IMR-90 (cell line): Measurements from ENCODE around the gene IL22RA2. TPM values are rescaled to one million over a fixed set of nuclear protein-coding genes. Genes with fewer than 3 reads are reported as not detected.

ENCODE experiments used
- ATAC-seq: fragments of 200-7000 bp; cut with Tn5 transposase; 2 replicates; pipeline ENCODE4 v1.9.1; 2020; ENCODE audit warnings: low read depth, mild to moderate bottlenecking, moderate library complexity
- BruUV-seq: library from RNA; stranded (reverse); fragments of 400-500 nt; replicated peaks from 2 replicates; lab custom pipeline; 2021; lab: Mats Ljungman, UMichigan
- CTCF ChIA-PET: fragments of 300-600 bp; formaldehyde crosslinking; extraction: SDS; loops from one replicate; lab custom pipeline; 2021; ENCODE audit warnings: antibody characterized with exemption; lab: Yijun Ruan, JAX
- POLR2A ChIA-PET: fragments of 300-600 bp; sonication (Branson Sonifier 250); formaldehyde crosslinking; loops from one replicate; lab custom pipeline; 2022; ENCODE audit warnings: antibody characterized with exemption; ENCODE audit not compliant: unreplicated experiment; lab: Charles Lee
- DNase-seq: peaks from one replicate; pipeline ENCODE4 v3.0.0; 2013
- H2AFZ ChIP-seq: replicated peaks from 2 replicates; pipeline ENCODE3; 2013; ENCODE audit warnings: low read length, mild to moderate bottlenecking; ENCODE audit not compliant: poor library complexity
- H2AK5ac ChIP-seq: 2 replicates; pipeline ENCODE4 v1.6.1; 2013; ENCODE audit warnings: low read depth, low read length, inconsistent platforms
- H2AK9ac ChIP-seq: replicated peaks from 2 replicates; pipeline ENCODE3; 2013; ENCODE audit warnings: mild to moderate bottlenecking, low read depth, low read length, moderate library complexity; ENCODE audit not compliant: poor library complexity
- H2BK120ac ChIP-seq: 2 replicates; pipeline ENCODE4 v1.6.1; 2013; ENCODE audit warnings: low read depth, low read length, inconsistent platforms
- H2BK15ac ChIP-seq: 3 replicates; pipeline ENCODE4 v1.6.1; 2013; ENCODE audit warnings: low read depth, low read length, inconsistent platforms
- H2BK20ac ChIP-seq: 2 replicates; pipeline ENCODE4 v1.6.1; 2013; ENCODE audit warnings: low read depth, mild to moderate bottlenecking, inconsistent platforms, low read length, moderate library complexity
- H2BK5ac ChIP-seq: 2 replicates; pipeline ENCODE4 v1.6.1; 2013; ENCODE audit warnings: mild to moderate bottlenecking, low read depth, low read length, inconsistent platforms; ENCODE audit not compliant: poor library complexity, severe bottlenecking
- H3K14ac ChIP-seq: replicated peaks from 2 replicates; pipeline ENCODE4 v1.6.1; 2013; ENCODE audit warnings: low read depth, low read length, inconsistent platforms
- H3K18ac ChIP-seq: 2 replicates; pipeline ENCODE4 v1.6.1; 2013; ENCODE audit warnings: low read depth, low read length, control low read depth
- H3K23ac ChIP-seq: 2 replicates; pipeline ENCODE4 v1.6.1; 2013; ENCODE audit warnings: low read depth, low read length, inconsistent platforms
- H3K27ac ChIP-seq: 2 replicates; pipeline ENCODE4 v1.5.1; 2013; ENCODE audit warnings: mild to moderate bottlenecking, control low read depth, low read length; ENCODE audit not compliant: insufficient read depth
- H3K27me3 ChIP-seq: 2 replicates; pipeline ENCODE4 v1.6.1; 2013; ENCODE audit warnings: low read length; ENCODE audit not compliant: control insufficient read depth, insufficient read depth
- H3K36me3 ChIP-seq: 2 replicates; pipeline ENCODE4 v1.6.1; 2013; ENCODE audit warnings: low read length, mixed read lengths; ENCODE audit not compliant: control insufficient read depth, insufficient read depth
- H3K4ac ChIP-seq: 2 replicates; pipeline ENCODE4 v1.6.1; 2013; ENCODE audit warnings: low read depth, low read length, inconsistent platforms
- H3K4me1 ChIP-seq: 2 replicates; pipeline ENCODE4 v1.6.1; 2013; ENCODE audit warnings: low read length, mixed read lengths; ENCODE audit not compliant: control insufficient read depth, insufficient read depth
- H3K4me2 ChIP-seq: 2 replicates; pipeline ENCODE4 v1.6.1; 2013; ENCODE audit warnings: low read depth, mild to moderate bottlenecking, control low read depth, low read length, moderate library complexity
- H3K4me3 ChIP-seq: 2 replicates; pipeline ENCODE4 v1.5.1; 2013; ENCODE audit warnings: low read depth, mild to moderate bottlenecking, control low read depth, low read length, moderate library complexity; ENCODE audit not compliant: insufficient read depth
- H3K56ac ChIP-seq: 2 replicates; pipeline ENCODE4 v1.6.1; 2013; ENCODE audit warnings: low read length, inconsistent platforms; ENCODE audit not compliant: insufficient read depth; ENCODE audit errors: extremely low read depth
- H3K79me1 ChIP-seq, 2 experiments: 2 replicates each; pipeline ENCODE4 v1.6.1; 2013; ENCODE audit warnings: low read length in 2 of 2, inconsistent platforms in 1 of 2, low read depth in 1 of 2
- H3K9ac ChIP-seq: 2 replicates; pipeline ENCODE4 v1.6.1; 2013; ENCODE audit warnings: low read depth, low read length, control low read depth
- H3K9me1 ChIP-seq: 2 replicates; pipeline ENCODE4 v1.6.1; 2013; ENCODE audit warnings: low read length, inconsistent platforms; ENCODE audit not compliant: insufficient read depth
- H3K9me3 ChIP-seq: 2 replicates; pipeline ENCODE4 v1.6.1; 2013; ENCODE audit warnings: low read length; ENCODE audit not compliant: control insufficient read depth, insufficient read depth
- H4K20me1 ChIP-seq: 2 replicates; pipeline ENCODE4 v1.6.1; 2013; ENCODE audit warnings: low read length, inconsistent platforms; ENCODE audit not compliant: insufficient read depth
- H4K5ac ChIP-seq: 2 replicates; pipeline ENCODE4 v1.6.1; 2013; ENCODE audit warnings: mild to moderate bottlenecking, low read depth, low read length, control low read depth
- H4K8ac ChIP-seq, 2 experiments: 2 replicates each; pipeline ENCODE4 v1.6.1; 2013; ENCODE audit warnings: low read depth in 2 of 2, low read length in 2 of 2, control low read depth in 1 of 2, inconsistent platforms in 1 of 2
- H4K91ac ChIP-seq: 2 replicates; pipeline ENCODE4 v1.6.1; 2013; ENCODE audit warnings: low read depth, low read length, inconsistent platforms; ENCODE audit not compliant: insufficient read depth
- BHLHE40 ChIP-seq: fragments of 150-350 bp; IDR thresholded peaks from 2 replicates; pipeline ENCODE4 v1.6.1; 2016; ENCODE audit warnings: mild to moderate bottlenecking, low read depth, low read length
- CEBPB ChIP-seq: IDR thresholded peaks from 2 replicates; pipeline ENCODE4 v1.6.1; 2012; ENCODE audit warnings: low read depth, low read length, improper control_type of control experiment
- CHD1 ChIP-seq: IDR thresholded peaks from 2 replicates; pipeline ENCODE4 v1.6.1; 2012; ENCODE audit warnings: low read depth, low read length, improper control_type of control experiment
- FOS ChIP-seq: fragments of 150-350 bp; IDR thresholded peaks from 2 replicates; pipeline ENCODE4 v1.6.1; 2016; ENCODE audit warnings: low read depth, low read length
- MAFK ChIP-seq: IDR thresholded peaks from 2 replicates; pipeline ENCODE4 v1.6.1; 2012; ENCODE audit warnings: low read depth, low read length, improper control_type of control experiment
- MAZ ChIP-seq: IDR thresholded peaks from 2 replicates; pipeline ENCODE4 v1.6.1; 2012; ENCODE audit warnings: low read depth, mild to moderate bottlenecking, low read length, improper control_type of control experiment, moderate library complexity, borderline replicate concordance
- NFE2L2 ChIP-seq: fragments of 150-350 bp; IDR thresholded peaks from 2 replicates; pipeline ENCODE4 v1.6.1; 2016; ENCODE audit warnings: low read depth, mild to moderate bottlenecking, low read length
- POLR2A ChIP-seq: IDR thresholded peaks from 2 replicates; pipeline ENCODE4 v1.6.1; 2012; ENCODE audit warnings: mild to moderate bottlenecking, low read depth, low read length
- RAD21 ChIP-seq: IDR thresholded peaks from 2 replicates; pipeline ENCODE4 v1.6.1; 2012; ENCODE audit warnings: low read length, improper control_type of control experiment
- RCOR1 ChIP-seq: IDR thresholded peaks from 2 replicates; pipeline ENCODE4 v1.6.1; 2012; ENCODE audit warnings: mild to moderate bottlenecking, low read length, improper control_type of control experiment; ENCODE audit not compliant: insufficient replicate concordance
- RFX5 ChIP-seq: IDR thresholded peaks from 2 replicates; pipeline ENCODE4 v1.8.0; 2012; ENCODE audit warnings: low read depth, mild to moderate bottlenecking, low read length, moderate library complexity
- WGBS, 2 experiments: methylation state at CpG; one replicate each; pipeline versions ENCODE4 v1.1.5 to v1.1.7; 2013; ENCODE audit warnings: missing lambda C conversion rate in 2 of 2; ENCODE audit not compliant: insufficient read length in 1 of 2; ENCODE audit errors: extremely low coverage in 2 of 2; 5-methylcytosine and 5-hydroxymethylcytosine counted together
- dilution Hi-C: fragments of 300-500 bp; cut with HindIII; formaldehyde crosslinking; loops from one replicate; pipeline ENCODE4 v1.14.3; 2018; ENCODE audit warnings: low sequenced_read_pairs; ENCODE audit not compliant: unreplicated experiment
- in situ Hi-C: fragments of 300-500 bp; cut with MboI; formaldehyde crosslinking; loops from 3 replicates; pipeline ENCODE4 v1.14.3; 2019; ENCODE audit warnings: low sequenced_read_pairs, inconsistent platforms, mixed read lengths
- intact Hi-C: fragments of 100-400 bp; cut with micrococcal nuclease; formaldehyde crosslinking; loops from 2 replicates; pipeline ENCODE4 v1.10.0; 2022
- polyA plus RNA-seq, 3 experiments: library from polyadenylated mRNA; depleted of rRNA; stranded (reverse); fragments of >200 nt; gene quantifications; 2 replicates each; pipeline ENCODE4 v1.2.3, GENCODE V29; 2012; ENCODE audit warnings: low replicate concordance in 1 of 3
- total RNA-seq: library from RNA; depleted of rRNA; stranded (reverse); fragments of >200 nt; gene quantifications from 2 replicates; pipeline ENCODE4 v1.2.3, GENCODE V29; 2012
- TF ChIP-seq, protein P1 (sequence below): fragments of 150-350 bp; IDR thresholded peaks from 2 replicates; pipeline ENCODE4 v1.6.1; 2016; ENCODE audit warnings: low read depth, mild to moderate bottlenecking, low read length, moderate library complexity, borderline replicate concordance
- TF ChIP-seq, protein P2 (sequence below): conservative IDR thresholded peaks from 2 replicates; pipeline ENCODE4 v1.5.1; 2012; ENCODE audit warnings: mild to moderate bottlenecking, low read depth, low read length, improper control_type of control experiment
- TF ChIP-seq, protein P3 (sequence below): fragments of 150-350 bp; IDR thresholded peaks from 2 replicates; pipeline ENCODE4 v1.6.1; 2017; ENCODE audit warnings: mild to moderate bottlenecking, antibody characterized with exemption, low read length, low read depth

IL22RA2 gene
- total and polyA plus RNA-seq, 2 of the 4 experiments (the other 2 are of a cell fraction): not detected

DNA sequence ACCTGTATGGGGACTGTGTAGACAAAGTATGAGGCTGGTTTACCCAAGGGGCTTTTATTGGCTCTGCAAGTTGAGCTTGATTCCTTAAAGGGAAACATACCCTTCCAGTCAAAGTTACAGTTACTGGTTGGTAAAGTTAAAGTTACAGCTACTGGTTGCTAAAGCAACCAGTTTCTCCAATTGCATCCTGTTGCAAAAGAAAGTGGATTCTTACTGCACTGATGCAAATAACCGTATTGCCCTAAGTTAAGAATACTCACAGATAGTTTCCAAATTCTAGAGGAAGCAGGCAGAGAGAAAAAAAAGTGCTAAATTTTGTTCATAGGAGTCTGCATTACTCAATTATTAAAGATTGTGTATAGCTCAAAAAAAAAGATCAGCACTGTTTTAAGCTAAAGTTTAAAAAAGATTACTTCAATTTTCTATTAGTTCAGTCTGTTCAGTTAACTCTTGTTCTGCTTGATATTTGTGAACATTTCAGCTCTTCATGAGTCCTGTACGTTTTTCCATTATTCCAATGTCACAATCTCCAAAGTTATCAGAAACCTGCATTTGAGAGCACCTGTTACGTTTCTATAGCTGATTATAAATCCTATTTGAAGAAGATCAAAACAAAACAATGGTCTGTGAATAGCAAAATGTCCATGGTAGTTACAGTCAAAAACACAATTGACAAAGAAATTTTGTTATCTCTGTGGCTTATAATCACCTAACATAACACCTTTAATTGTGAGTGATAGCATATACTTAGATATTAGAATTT lies 8.6 kb upstream of the IL22RA2 start:
- BruUV-seq: no TSS peak
- H3K18ac ChIP-seq: no peak overlapping the region
- H3K27ac ChIP-seq: no peak overlapping the region
- no peak overlapping the region for H4K5ac ChIP-seq
- H3K4me2 ChIP-seq: no peak overlapping the region
- H3K9me1 ChIP-seq: no peaks in the 10 kb centered on the region
- no peak overlapping the region for H3K4me3 ChIP-seq
- no peak for ATAC-seq
- no peak overlapping the region for H3K4ac ChIP-seq
- in situ Hi-C loops: no loop called here
- H3K4me1 ChIP-seq: no peaks in the 10 kb centered on the region
- dilution Hi-C loops: no loop called here
- peaks cover 21% of the 10 kb centered on the region for H3K9me3 ChIP-seq
- no peak overlapping the region for H2AK5ac ChIP-seq
- WGBS, 2 experiments: no CpG with 5 or more reads among the region's 3 CpGs
- H3K79me1 ChIP-seq: no peaks in the 10 kb centered on the region
- H3K23ac ChIP-seq: no peak overlapping the region
- H2AK9ac ChIP-seq: no peak overlapping the region
- no peak overlapping the region for H2AFZ ChIP-seq
- no peak overlapping the region for H3K9ac ChIP-seq
- no peak for DNase-seq
- H3K14ac ChIP-seq: no peak overlapping the region
- H2BK15ac ChIP-seq: no peak overlapping the region
- no peak for TF ChIP-seq RCOR1
- TF ChIP-seq NFE2L2: no peak
- TF ChIP-seq CHD1: no peak
- no peak for TF ChIP-seq RAD21
- TF ChIP-seq MAZ: no peak
- no peak for TF ChIP-seq MAFK
- no peak for TF ChIP-seq RFX5
- TF ChIP-seq FOS: no peak
- TF ChIP-seq, protein P1, sequence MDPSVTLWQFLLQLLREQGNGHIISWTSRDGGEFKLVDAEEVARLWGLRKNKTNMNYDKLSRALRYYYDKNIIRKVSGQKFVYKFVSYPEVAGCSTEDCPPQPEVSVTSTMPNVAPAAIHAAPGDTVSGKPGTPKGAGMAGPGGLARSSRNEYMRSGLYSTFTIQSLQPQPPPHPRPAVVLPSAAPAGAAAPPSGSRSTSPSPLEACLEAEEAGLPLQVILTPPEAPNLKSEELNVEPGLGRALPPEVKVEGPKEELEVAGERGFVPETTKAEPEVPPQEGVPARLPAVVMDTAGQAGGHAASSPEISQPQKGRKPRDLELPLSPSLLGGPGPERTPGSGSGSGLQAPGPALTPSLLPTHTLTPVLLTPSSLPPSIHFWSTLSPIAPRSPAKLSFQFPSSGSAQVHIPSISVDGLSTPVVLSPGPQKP: no peak
- TF ChIP-seq, protein P2, sequence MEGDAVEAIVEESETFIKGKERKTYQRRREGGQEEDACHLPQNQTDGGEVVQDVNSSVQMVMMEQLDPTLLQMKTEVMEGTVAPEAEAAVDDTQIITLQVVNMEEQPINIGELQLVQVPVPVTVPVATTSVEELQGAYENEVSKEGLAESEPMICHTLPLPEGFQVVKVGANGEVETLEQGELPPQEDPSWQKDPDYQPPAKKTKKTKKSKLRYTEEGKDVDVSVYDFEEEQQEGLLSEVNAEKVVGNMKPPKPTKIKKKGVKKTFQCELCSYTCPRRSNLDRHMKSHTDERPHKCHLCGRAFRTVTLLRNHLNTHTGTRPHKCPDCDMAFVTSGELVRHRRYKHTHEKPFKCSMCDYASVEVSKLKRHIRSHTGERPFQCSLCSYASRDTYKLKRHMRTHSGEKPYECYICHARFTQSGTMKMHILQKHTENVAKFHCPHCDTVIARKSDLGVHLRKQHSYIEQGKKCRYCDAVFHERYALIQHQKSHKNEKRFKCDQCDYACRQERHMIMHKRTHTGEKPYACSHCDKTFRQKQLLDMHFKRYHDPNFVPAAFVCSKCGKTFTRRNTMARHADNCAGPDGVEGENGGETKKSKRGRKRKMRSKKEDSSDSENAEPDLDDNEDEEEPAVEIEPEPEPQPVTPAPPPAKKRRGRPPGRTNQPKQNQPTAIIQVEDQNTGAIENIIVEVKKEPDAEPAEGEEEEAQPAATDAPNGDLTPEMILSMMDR: no peak
- TF ChIP-seq CEBPB: no peak
- TF ChIP-seq, protein P3, sequence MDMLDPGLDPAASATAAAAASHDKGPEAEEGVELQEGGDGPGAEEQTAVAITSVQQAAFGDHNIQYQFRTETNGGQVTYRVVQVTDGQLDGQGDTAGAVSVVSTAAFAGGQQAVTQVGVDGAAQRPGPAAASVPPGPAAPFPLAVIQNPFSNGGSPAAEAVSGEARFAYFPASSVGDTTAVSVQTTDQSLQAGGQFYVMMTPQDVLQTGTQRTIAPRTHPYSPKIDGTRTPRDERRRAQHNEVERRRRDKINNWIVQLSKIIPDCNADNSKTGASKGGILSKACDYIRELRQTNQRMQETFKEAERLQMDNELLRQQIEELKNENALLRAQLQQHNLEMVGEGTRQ: no peak
- no peak for TF ChIP-seq POLR2A
- no peak for TF ChIP-seq BHLHE40
- CTCF ChIA-PET: no interaction called here
- H4K8ac ChIP-seq: no peak overlapping the region
- H4K91ac ChIP-seq: no peak overlapping the region
- no peaks in the 10 kb centered on the region for H3K36me3 ChIP-seq
- H4K20me1 ChIP-seq: no peaks in the 10 kb centered on the region
- H2BK5ac ChIP-seq: no peak overlapping the region
- intact Hi-C loops: no loop called here
- no peak overlapping the region for H2BK20ac ChIP-seq
- no peak overlapping the region for H2BK120ac ChIP-seq
- no peak overlapping the region for H3K56ac ChIP-seq
- H3K27me3 ChIP-seq: no peaks in the 10 kb centered on the region
- POLR2A ChIA-PET: no interaction called here
